ENCODE results near the gene TAS1R2.

The TAS1R2 gene

DNA sequence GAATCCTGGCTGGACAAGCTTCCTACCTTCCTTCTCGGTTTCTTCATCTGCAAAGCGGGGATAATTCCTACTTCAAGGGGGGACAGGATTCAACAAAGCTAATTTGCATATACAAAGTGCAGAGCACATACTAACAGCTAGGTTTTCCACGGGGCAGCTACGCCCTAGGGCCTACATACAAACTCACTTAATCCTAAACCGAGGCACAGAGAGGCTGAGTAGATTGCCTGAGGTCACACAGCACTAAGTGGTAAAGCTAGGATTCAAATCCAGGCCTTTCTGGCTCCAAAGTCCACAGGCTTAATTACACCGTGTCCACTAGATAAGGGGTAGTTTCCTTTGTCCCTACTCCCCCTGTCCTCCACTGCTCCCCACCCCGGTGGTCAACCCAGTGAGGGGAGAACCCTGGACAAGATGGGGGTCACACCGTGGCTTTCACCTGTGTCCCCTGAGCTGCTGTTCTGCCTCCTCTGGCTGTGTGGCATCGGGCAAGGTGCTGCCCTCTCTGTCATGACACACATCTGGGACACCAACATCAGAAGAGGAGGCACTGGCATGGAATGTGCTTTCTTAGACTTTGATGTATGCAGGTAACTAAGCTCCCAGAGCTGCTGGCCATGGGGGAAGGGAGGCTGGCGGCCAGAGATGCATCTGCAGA, 44.5 kb downstream of the TAS1R2 start:
- H3K4me3 ChIP-seq (ENCODE audit: low read depth, low read length), result no peak overlapping the region
- no peak for DNase-seq (ENCODE audit: low read depth)
- TF ChIP-seq, protein P1, sequence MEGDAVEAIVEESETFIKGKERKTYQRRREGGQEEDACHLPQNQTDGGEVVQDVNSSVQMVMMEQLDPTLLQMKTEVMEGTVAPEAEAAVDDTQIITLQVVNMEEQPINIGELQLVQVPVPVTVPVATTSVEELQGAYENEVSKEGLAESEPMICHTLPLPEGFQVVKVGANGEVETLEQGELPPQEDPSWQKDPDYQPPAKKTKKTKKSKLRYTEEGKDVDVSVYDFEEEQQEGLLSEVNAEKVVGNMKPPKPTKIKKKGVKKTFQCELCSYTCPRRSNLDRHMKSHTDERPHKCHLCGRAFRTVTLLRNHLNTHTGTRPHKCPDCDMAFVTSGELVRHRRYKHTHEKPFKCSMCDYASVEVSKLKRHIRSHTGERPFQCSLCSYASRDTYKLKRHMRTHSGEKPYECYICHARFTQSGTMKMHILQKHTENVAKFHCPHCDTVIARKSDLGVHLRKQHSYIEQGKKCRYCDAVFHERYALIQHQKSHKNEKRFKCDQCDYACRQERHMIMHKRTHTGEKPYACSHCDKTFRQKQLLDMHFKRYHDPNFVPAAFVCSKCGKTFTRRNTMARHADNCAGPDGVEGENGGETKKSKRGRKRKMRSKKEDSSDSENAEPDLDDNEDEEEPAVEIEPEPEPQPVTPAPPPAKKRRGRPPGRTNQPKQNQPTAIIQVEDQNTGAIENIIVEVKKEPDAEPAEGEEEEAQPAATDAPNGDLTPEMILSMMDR (conservative IDR thresholded peaks at IDR 0.05; ENCODE audit: low read depth, low read length), result no peak

DNA sequence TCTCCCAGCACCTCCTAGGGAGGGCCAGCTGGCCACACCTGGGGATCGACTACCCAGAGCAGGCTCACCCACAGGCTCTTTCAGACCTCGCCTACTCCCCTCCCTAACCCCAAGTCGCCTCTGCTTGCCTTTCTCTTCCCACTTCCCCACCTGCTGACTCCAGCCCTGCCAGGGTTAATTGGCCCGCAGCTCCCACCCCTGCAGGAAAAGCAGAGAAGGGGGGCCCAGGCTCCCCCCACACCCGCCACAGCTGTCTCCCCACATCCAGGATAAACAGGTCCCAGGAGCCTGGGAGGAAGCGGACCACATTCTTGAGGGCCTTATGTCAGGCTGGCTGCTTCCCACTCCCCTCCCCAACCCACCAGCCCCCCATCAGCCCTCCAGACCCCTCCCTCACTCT, 45.0 kb downstream of the TAS1R2 start:
- TF ChIP-seq, protein P1 (conservative IDR thresholded peaks at IDR 0.05; ENCODE audit: low read depth, low read length), result no peak
- no peak for DNase-seq (ENCODE audit: low read depth)
- H3K4me3 ChIP-seq (ENCODE audit: low read depth, low read length), result no peak overlapping the region

DNA sequence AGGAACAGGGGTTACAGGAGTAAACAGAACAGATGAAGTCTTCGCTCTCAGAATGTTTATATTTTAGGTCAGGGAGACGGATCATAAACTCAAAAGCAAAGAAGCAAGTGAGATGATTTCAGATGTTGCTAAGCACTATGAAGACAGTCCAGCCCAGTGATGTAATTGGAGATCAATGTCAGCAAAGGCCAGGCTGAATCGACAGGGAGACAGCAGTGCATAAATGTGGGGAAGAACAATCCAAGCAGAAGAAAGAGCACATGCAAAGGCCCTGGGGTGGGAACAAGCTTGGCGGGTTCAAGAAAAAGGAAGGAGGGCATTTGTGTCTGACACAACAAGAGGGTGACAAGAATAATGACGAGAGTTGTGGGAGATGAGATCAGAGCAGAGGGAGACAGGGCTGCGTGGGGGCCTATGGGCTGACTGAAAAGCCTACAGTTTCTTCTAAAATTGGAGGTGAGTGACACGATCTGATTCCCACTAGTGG, 47.0 kb downstream of the TAS1R2 start:
- no peak for DNase-seq (ENCODE audit: low read depth)
- no peak overlapping the region for H3K4me3 ChIP-seq (ENCODE audit: low read depth, low read length)

DNA sequence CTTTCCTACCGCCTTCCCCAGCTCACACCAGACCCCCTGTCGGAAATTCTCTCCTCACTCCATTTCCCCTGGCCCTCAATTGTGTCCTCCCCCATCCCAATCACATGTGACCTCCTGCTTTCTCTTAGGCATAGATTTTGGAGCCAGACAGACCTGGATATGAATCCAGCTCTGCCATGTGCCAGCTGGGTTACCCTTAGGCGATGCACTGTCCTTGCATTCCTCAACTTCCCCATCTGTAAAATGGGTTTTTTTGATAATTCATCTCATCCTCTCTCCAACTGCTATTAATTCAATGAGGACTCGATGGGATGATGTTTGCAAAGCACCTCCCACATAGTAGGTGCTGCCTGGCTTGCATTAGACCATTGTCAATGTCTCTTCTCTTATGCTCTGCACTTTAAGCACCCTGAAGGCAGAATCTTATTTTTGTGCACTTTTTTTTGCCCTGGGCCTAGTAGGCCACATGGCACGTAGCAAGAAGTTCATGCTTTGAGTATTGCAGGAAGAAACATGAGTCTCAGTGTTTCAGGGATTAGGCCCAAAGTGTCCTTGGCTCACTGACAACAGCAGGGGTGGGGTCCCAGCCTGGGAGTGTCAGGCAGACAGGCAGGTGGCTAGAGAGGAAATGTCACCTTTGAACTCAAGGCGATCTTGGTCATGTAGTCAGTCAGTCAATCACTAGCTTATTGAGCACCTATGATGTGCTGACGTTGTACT, 47.6 kb downstream of the TAS1R2 start:
- no peak for DNase-seq (ENCODE audit: low read depth)
- H3K4me3 ChIP-seq (ENCODE audit: low read depth, low read length), result no peak overlapping the region
- TF ChIP-seq, protein P1 (conservative IDR thresholded peaks at IDR 0.05; ENCODE audit: low read depth, low read length), result no peak

More for the DNA sequence above, 47.0 kb downstream of the TAS1R2 start:
- TF ChIP-seq, protein P1 (conservative IDR thresholded peaks at IDR 0.05; ENCODE audit: low read depth, low read length), result no peak

DNA sequence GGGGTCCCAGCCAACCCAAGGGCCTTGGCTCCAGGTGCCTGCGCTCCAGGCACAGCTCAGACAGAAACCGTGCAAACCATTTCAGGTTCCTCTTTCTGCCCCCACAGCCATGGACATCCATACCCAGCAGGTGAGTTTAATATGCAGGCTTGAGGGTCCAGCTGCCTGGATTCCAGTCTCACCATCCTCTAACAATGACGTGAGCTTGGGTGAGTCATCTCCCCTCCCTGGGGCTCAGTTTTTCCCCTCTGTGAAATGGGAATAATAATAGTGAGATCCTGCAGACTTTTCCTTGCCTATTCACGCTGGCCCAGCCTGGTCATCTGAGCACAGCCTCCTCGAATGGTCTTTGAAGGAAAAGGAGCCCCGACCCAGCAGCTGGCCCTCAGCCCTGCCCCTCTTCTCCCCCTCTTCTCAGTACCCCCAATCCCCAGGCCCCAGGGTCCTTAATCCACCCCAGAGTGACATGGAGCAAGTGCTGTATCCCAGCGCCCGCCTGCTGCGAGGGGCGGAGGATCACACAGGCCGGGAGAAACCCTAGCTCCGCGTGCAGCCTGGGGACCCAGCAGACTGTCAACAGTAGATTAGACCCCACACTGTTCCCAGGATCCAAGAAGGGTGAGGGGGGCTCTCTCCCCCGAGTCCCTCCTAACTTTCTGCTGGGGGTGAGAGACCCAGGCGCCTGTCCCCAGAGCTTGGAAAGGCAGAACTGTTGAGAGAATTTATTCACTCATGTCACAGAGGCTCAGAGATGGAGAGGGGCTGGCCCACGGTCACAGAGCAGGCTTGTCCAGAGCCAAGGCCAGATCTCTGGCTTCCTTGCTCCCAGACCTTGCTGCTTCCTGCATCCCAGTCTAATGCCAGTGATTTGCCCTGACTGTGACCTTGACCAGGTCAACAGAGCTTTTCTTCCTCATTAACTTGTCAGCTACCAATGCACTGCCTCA, 49.2 kb downstream of the TAS1R2 start:
- TF ChIP-seq, protein P1 (conservative IDR thresholded peaks at IDR 0.05; ENCODE audit: low read depth, low read length), result no peak
- no peak overlapping the region for H3K4me3 ChIP-seq (ENCODE audit: low read depth, low read length)
- DNase-seq (ENCODE audit: low read depth), result no peak

DNA sequence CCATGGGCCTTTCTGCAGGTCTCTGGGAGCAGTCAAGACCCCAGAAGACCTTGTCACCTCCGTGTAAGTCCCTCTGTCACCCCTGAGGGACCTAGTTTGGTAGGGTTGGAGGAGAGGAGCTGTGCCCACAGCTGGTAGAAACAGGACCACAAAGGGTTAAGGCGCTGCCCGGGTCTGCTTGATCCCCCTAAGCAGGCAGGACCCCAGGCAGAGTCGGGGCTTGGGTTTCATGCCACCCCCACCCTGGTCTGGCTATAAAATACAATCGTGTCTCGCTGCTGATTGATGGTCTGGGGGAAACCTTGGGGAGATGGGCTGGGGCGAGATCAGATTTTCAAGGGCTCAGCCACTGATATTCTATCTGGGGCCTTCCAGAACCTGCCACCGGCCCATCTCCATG, 50.9 kb downstream of the TAS1R2 start:
- DNase-seq (ENCODE audit: low read depth), result no peak
- TF ChIP-seq, protein P1 (conservative IDR thresholded peaks at IDR 0.05; ENCODE audit: low read depth, low read length), result no peak
- no peak overlapping the region for H3K4me3 ChIP-seq (ENCODE audit: low read depth, low read length)

Data from choroid plexus epithelial cell (primary cell).